Testis (tissue), 3 donors: ENCODE measurements around the gene USE1. TPM values are rescaled to one million over a fixed set of nuclear protein-coding genes. Genes with fewer than 3 reads are reported as not detected.

ENCODE experiments used
- DNase-seq: peaks from one replicate; pipeline ENCODE4 v3.0.0-alpha.2; 2019
- H3K27ac ChIP-seq, 2 donors: fragments of 200-600 bp; sonication (generic); one replicate each; pipeline ENCODE4 v1.5.1; 2019
- H3K27me3 ChIP-seq: fragments of 200-600 bp; sonication (generic); one replicate; pipeline ENCODE4 v1.5.1; 2019
- H3K36me3 ChIP-seq: fragments of 200-600 bp; sonication (generic); one replicate; pipeline ENCODE4 v1.5.1; 2017; ENCODE audit warnings: low read depth; ENCODE audit errors: missing control alignments
- H3K4me1 ChIP-seq: fragments of 200-600 bp; sonication (generic); one replicate; pipeline ENCODE4 v1.5.1; 2019
- H3K4me3 ChIP-seq, 2 donors: fragments of 200-600 bp; sonication (generic); one replicate each; pipeline ENCODE4 v1.5.1; 2017 to 2019
- H3K9me3 ChIP-seq: fragments of 200-600 bp; sonication (generic); one replicate; pipeline ENCODE4 v1.5.1; 2017
- POLR2A ChIP-seq: fragments of 450-650 bp; IDR thresholded peaks from one replicate; pipeline ENCODE4 v1.6.1; 2017; ENCODE audit warnings: antibody characterized with exemption, mild to moderate bottlenecking, moderate library complexity
- WGBS, 2 donors: methylation state at CpG; one replicate each; pipeline ENCODE4 v1.1.5; 2018; 5-methylcytosine and 5-hydroxymethylcytosine counted together
- intact Hi-C: fragments of 100-400 bp; cut with DNase I; formaldehyde crosslinking; loops from one replicate; pipeline ENCODE4 v1.15.1; 2023; ENCODE audit warnings: low total_unique reads
- polyA plus RNA-seq: library from polyadenylated mRNA; stranded (reverse); fragments of 350-450 nt; fragmentation: Illumina TruSeq; extraction: RNeasy Lipid Tissue Mini Kit (QIAGEN cat#74804); gene quantifications from one replicate; pipeline ENCODE4 v1.2.3, GENCODE V29; 2014; ENCODE audit warnings: low read depth, low replicate concordance; ENCODE audit not compliant: insufficient read depth
- total RNA-seq, 2 donors: library from RNA; depleted of rRNA; stranded (reverse); fragments of >200 nt; gene quantifications; one replicate each; pipeline ENCODE4 v1.2.3, GENCODE V29; 2016
- TF ChIP-seq, protein P1 (sequence below), 3 experiments: fragments of 450-650 bp in 2 of 3; fragments of 200-600 bp in 1 of 3; sonication (generic) in 1 of 3; IDR thresholded peaks; one replicate each; pipeline ENCODE4 v1.5.1; 2016 to 2019; ENCODE audit warnings: antibody characterized with exemption in 3 of 3, mild to moderate bottlenecking in 2 of 3, moderate library complexity in 1 of 3

Gene USE1
- total and polyA plus RNA-seq, 3 donors from 2014 or later = 15.8 to 33.3 (median 23.8) TPM

DNA sequence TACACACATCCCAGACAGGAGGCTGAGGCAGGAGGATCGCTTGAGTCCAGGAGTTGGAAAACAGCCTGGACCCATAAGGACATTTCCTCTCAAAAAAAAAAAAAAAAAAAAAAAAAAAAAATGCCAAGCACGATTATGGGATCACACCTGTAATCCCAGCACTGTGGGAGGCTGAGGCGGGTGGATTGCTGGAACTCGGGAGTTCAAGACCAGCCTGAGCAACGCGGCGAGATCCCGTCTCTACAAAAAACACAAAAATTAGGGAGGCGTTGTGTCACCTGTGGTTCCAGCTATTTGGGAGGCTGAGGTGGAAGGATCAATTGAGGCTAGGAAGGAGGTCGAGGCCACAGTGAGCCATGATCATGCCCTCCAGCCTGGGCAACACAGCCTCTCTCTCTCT lies 9.9 kb downstream of the USE1 start:
- TF ChIP-seq, protein P1, sequence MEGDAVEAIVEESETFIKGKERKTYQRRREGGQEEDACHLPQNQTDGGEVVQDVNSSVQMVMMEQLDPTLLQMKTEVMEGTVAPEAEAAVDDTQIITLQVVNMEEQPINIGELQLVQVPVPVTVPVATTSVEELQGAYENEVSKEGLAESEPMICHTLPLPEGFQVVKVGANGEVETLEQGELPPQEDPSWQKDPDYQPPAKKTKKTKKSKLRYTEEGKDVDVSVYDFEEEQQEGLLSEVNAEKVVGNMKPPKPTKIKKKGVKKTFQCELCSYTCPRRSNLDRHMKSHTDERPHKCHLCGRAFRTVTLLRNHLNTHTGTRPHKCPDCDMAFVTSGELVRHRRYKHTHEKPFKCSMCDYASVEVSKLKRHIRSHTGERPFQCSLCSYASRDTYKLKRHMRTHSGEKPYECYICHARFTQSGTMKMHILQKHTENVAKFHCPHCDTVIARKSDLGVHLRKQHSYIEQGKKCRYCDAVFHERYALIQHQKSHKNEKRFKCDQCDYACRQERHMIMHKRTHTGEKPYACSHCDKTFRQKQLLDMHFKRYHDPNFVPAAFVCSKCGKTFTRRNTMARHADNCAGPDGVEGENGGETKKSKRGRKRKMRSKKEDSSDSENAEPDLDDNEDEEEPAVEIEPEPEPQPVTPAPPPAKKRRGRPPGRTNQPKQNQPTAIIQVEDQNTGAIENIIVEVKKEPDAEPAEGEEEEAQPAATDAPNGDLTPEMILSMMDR (IDR thresholded peaks at IDR 0.05) = no peak
- TF ChIP-seq POLR2A = no peak
- DNase-seq = no peak
- Histone ChIP-seq H3K27me3 (no peaks in the 10 kb centered on the region), H3K4me1 (peaks cover 12% of the 10 kb centered on the region), H3K27ac (no peak overlapping the region), H3K9me3 (no peaks in the 10 kb centered on the region), H3K4me3 (peak overlapping the region in 1 of 2 donors; percentile 70), H3K36me3 (no peaks in the 10 kb centered on the region)
- intact Hi-C loops = no loop called here
- WGBS, 2 donors = 41 to 69% methylated on average over 10 of the region's 10 CpGs

- WGBS, 2 donors = 1 to 2% methylated on average over 22 to 72 of the region's 90 CpGs
- peak within 1 kb of the TSS; percentile 80 to 84 for H3K27ac ChIP-seq
- intact Hi-C loops = no loop called here
Observed at GRCh38 chr19:17226002-17226933, 11.1 kb downstream of the USE1 start, which contains the start of gene OCEL1. Gene OCEL1, plus strand, starts transcription at chr19:17226226. Its CDS starts 22 bp downstream, at chr19:17226248.

DNA sequence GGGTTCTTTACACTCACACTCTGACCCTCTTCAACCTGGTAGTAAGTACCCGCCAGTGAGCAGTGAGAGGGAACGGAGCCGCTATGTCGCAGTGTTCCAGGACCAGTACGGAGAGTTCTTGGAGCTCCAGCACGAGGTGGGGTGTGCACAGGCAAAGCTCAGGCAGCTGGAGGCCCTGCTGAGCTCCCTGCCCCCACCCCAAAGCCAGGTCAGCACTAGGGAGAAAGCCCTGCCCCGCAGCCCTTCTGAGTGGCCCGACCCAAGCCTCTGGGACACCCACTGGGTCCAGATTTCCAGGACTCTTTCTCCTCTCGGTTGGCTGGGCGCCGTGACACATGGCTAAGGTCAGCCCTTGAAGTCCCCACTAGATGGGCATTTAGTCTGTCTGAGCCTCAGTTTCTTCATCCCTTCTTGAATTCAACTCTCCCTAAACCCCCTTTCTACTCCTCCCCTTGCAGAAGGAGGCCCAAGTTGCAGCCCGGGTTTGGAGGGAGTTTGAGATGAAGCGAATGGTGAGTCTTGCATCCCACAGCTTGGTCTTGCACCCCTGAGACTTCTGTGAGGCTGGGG lies 12.7 kb downstream of the USE1 start:
- TF ChIP-seq, protein P1 (IDR thresholded peaks at IDR 0.05) = no peak
- no peak for TF ChIP-seq POLR2A
- WGBS, 2 donors = 48 to 55% methylated on average over 7 to 13 of the region's 13 CpGs
- peak; percentile 66 for DNase-seq
- Histone ChIP-seq H3K27ac (peak overlapping the region in 1 of 2 donors; percentile 80), H3K9me3 (no peaks in the 10 kb centered on the region), H3K36me3 (no peaks in the 10 kb centered on the region), H3K27me3 (no peaks in the 10 kb centered on the region), H3K4me3 (no peak overlapping the region), H3K4me1 (peaks cover 4% of the 10 kb centered on the region)
- intact Hi-C loops = no loop called here

More at GRCh38 chr19:17226002-17226933, 11.1 kb downstream of the USE1 start, which contains the start of gene OCEL1:
- Histone ChIP-seq H3K9me3 (no peaks in the 10 kb centered on the region), H3K27me3 (no peaks in the 10 kb centered on the region), H3K4me3 (peak within 1 kb of the TSS; percentile 50 to 70), H3K36me3 (no peaks in the 10 kb centered on the region), H3K4me1 (peaks cover 4% of the 10 kb centered on the region)
- TF ChIP-seq, protein P1 (IDR thresholded peaks at IDR 0.05) = no peak
- peak; percentile 21 for TF ChIP-seq POLR2A
- peak; percentile 100 for DNase-seq

DNA sequence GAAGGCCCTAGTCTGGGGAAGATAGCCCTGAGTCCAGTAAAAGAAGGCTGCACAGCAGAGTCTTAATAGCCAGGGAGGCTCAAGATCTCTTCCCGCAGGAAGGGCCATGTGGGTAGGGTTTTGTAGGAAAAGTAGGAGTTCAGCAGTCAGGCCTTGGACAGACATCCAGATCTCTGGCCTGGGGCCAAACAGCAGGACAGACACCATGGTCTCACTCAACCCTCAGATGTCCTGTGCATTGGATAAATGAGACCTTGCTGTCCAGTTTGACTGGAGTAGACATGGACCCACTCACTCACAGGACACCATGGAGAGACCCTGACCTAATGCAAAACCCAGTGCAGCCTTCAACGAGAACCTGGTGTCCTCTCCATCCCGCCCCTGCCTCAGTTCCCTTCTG lies 14.7 kb downstream of the USE1 start:
- Histone ChIP-seq H3K9me3 (no peaks in the 10 kb centered on the region), H3K4me3 (no peak overlapping the region), H3K4me1 (peaks cover 5% of the 10 kb centered on the region), H3K27me3 (no peaks in the 10 kb centered on the region), H3K36me3 (no peaks in the 10 kb centered on the region), H3K27ac (no peak overlapping the region)
- WGBS, 2 donors = 92 to 93% methylated on average over 3 of the region's 3 CpGs
- DNase-seq = no peak
- intact Hi-C loops = no loop called here
- no peak for TF ChIP-seq POLR2A
- TF ChIP-seq, protein P1 (IDR thresholded peaks at IDR 0.05) = no peak
